ENCODE measurements around the gene SH2D6.

GRCh38 chr2:85438201-85439024 is 19.9 kb downstream of the SH2D6 start:
- TF ChIP-seq CTCF (IDR thresholded peaks at IDR 0.05; ENCODE audit: insufficient read depth, low read length) (no peak), POLR2AphosphoS5 (IDR thresholded peaks at IDR 0.05; ENCODE audit: low read depth) (no peak), REST (IDR thresholded peaks at IDR 0.05; ENCODE audit: insufficient replicate concordance, low read depth) (no peak), GABPA (IDR thresholded peaks at IDR 0.05; ENCODE audit: low read depth) (no peak), SPI1 (IDR thresholded peaks at IDR 0.05; ENCODE audit: borderline replicate concordance, low read depth) (no peak; the same call in 1 of the 2 replicates)
